ENCODE measurements around the gene GATAD2A. TPM values are rescaled to one million over a fixed set of nuclear protein-coding genes. Genes with fewer than 3 reads are reported as not detected.

GATAD2A gene
- polyA plus RNA-seq, 4 donors, result 25.9 to 49.1 (median 33.0) TPM

GRCh38 chr19:19433666-19434213 lies 28.3 kb downstream of the GATAD2A start:
- Histone ChIP-seq H3K27ac (ENCODE audit: low read depth in 1 of 3, low read length in 2 of 3) (no peak overlapping the region), H3K27me3 (ENCODE audit: control insufficient read depth in 3 of 3, insufficient read depth in 3 of 3, low read length in 3 of 3) (no peaks in the 10 kb centered on the region), H3K4me1 (ENCODE audit: control insufficient read depth in 3 of 3, insufficient read depth in 2 of 3, low read depth in 1 of 3, low read length in 2 of 3) (no peaks in the 10 kb centered on the region), H3K36me3 (ENCODE audit: control insufficient read depth in 3 of 3, insufficient read depth in 2 of 3, low read depth in 1 of 3, low read length in 3 of 3) (peaks cover 0 to 41% (median 0%) of the 10 kb centered on the region in 3 donors), H3K4me3 (ENCODE audit: low read depth in 1 of 3, low read length in 3 of 3) (no peak overlapping the region), H3K9me3 (ENCODE audit: control insufficient read depth in 2 of 2, insufficient read depth in 1 of 2, low read depth in 1 of 2, low read length in 1 of 2) (no peaks in the 10 kb centered on the region)
- no peak for DNase-seq
- FAIRE-seq, result no peak
- WGBS, 3 donors, result 65 to 86% (median 71%) methylated on average over 3 of the region's 3 CpGs

GRCh38 chr19:19434483-19435045 lies 29.1 kb downstream of the GATAD2A start:
- Histone ChIP-seq H3K27me3 (ENCODE audit: control insufficient read depth in 3 of 3, insufficient read depth in 3 of 3, low read length in 3 of 3) (no peaks in the 10 kb centered on the region), H3K4me1 (ENCODE audit: control insufficient read depth in 3 of 3, insufficient read depth in 2 of 3, low read depth in 1 of 3, low read length in 2 of 3) (no peaks in the 10 kb centered on the region), H3K27ac (ENCODE audit: low read depth in 1 of 3, low read length in 2 of 3) (peak overlapping the region in 1 of 3 donors; percentile 3), H3K36me3 (ENCODE audit: control insufficient read depth in 3 of 3, insufficient read depth in 2 of 3, low read depth in 1 of 3, low read length in 3 of 3) (peaks cover 0 to 41% (median 0%) of the 10 kb centered on the region in 3 donors), H3K4me3 (ENCODE audit: low read depth in 1 of 3, low read length in 3 of 3) (no peak overlapping the region), H3K9me3 (ENCODE audit: control insufficient read depth in 2 of 2, insufficient read depth in 1 of 2, low read depth in 1 of 2, low read length in 1 of 2) (no peaks in the 10 kb centered on the region)
- FAIRE-seq (no peak), DNase-seq (no peak)
- 67 to 75% (median 74%) methylated on average over 8 of the region's 8 CpGs for WGBS, 3 donors

GRCh38 chr19:19436137-19436691 lies 30.7 kb downstream of the GATAD2A start:
- no peak overlapping the region for H3K27ac ChIP-seq (ENCODE audit: low read depth in 1 of 3, low read length in 2 of 3)
- H3K9me3 ChIP-seq (ENCODE audit: control insufficient read depth in 2 of 2, insufficient read depth in 1 of 2, low read depth in 1 of 2, low read length in 1 of 2), result no peaks in the 10 kb centered on the region
- 88 to 90% (median 89%) methylated on average over 10 of the region's 10 CpGs for WGBS, 3 donors
- H3K36me3 ChIP-seq (ENCODE audit: control insufficient read depth in 3 of 3, insufficient read depth in 2 of 3, low read depth in 1 of 3, low read length in 3 of 3), result peaks cover 0 to 35% (median 0%) of the 10 kb centered on the region in 3 donors
- DNase-seq (no peak), FAIRE-seq (no peak)
- no peaks in the 10 kb centered on the region for H3K27me3 ChIP-seq (ENCODE audit: control insufficient read depth in 3 of 3, insufficient read depth in 3 of 3, low read length in 3 of 3)
- no peak overlapping the region for H3K4me3 ChIP-seq (ENCODE audit: low read depth in 1 of 3, low read length in 3 of 3)
- H3K4me1 ChIP-seq (ENCODE audit: control insufficient read depth in 3 of 3, insufficient read depth in 2 of 3, low read depth in 1 of 3, low read length in 2 of 3), result no peaks in the 10 kb centered on the region

- Histone ChIP-seq H3K27me3 (ENCODE audit: control insufficient read depth in 3 of 3, insufficient read depth in 3 of 3, low read length in 3 of 3) (no peaks in the 10 kb centered on the region), H3K4me3 (ENCODE audit: low read depth in 1 of 3, low read length in 3 of 3) (no peak overlapping the region), H3K27ac (ENCODE audit: low read depth in 1 of 3, low read length in 2 of 3) (no peak overlapping the region), H3K4me1 (ENCODE audit: control insufficient read depth in 3 of 3, insufficient read depth in 2 of 3, low read depth in 1 of 3, low read length in 2 of 3) (no peaks in the 10 kb centered on the region), H3K36me3 (ENCODE audit: control insufficient read depth in 3 of 3, insufficient read depth in 2 of 3, low read depth in 1 of 3, low read length in 3 of 3) (peaks cover 0 to 45% (median 0%) of the 10 kb centered on the region in 3 donors), H3K9me3 (ENCODE audit: control insufficient read depth in 2 of 2, insufficient read depth in 1 of 2, low read depth in 1 of 2, low read length in 1 of 2) (no peaks in the 10 kb centered on the region)
- 73 to 96% (median 75%) methylated on average over 4 of the region's 4 CpGs for WGBS, 3 donors
- no peak for DNase-seq
- no peak for FAIRE-seq
Measured at GRCh38 chr19:19438366-19439175, 33.1 kb downstream of the GATAD2A start.

- Histone ChIP-seq H3K36me3 (ENCODE audit: control insufficient read depth in 3 of 3, insufficient read depth in 2 of 3, low read depth in 1 of 3, low read length in 3 of 3) (peaks cover 0 to 50% (median 0%) of the 10 kb centered on the region in 3 donors), H3K4me1 (ENCODE audit: control insufficient read depth in 3 of 3, insufficient read depth in 2 of 3, low read depth in 1 of 3, low read length in 2 of 3) (no peaks in the 10 kb centered on the region), H3K27me3 (ENCODE audit: control insufficient read depth in 3 of 3, insufficient read depth in 3 of 3, low read length in 3 of 3) (no peaks in the 10 kb centered on the region), H3K9me3 (ENCODE audit: control insufficient read depth in 2 of 2, insufficient read depth in 1 of 2, low read depth in 1 of 2, low read length in 1 of 2) (no peaks in the 10 kb centered on the region), H3K27ac (ENCODE audit: low read depth in 1 of 3, low read length in 2 of 3) (no peak overlapping the region), H3K4me3 (ENCODE audit: low read depth in 1 of 3, low read length in 3 of 3) (no peak overlapping the region)
- DNase-seq (no peak), FAIRE-seq (no peak)
- WGBS, 3 donors, result 72 to 84% (median 76%) methylated on average over 2 of the region's 2 CpGs
Measured at GRCh38 chr19:19439176-19439482, 33.7 kb downstream of the GATAD2A start.

GRCh38 chr19:19443283-19443682 lies 37.8 kb downstream of the GATAD2A start:
- peaks cover 0 to 15% (median 0%) of the 10 kb centered on the region in 3 donors for H3K4me1 ChIP-seq (ENCODE audit: control insufficient read depth in 3 of 3, insufficient read depth in 2 of 3, low read depth in 1 of 3, low read length in 2 of 3)
- DNase-seq, result no peak
- no peak overlapping the region for H3K4me3 ChIP-seq (ENCODE audit: low read depth in 1 of 3, low read length in 3 of 3)
- no peak for FAIRE-seq
- H3K27me3 ChIP-seq (ENCODE audit: control insufficient read depth in 3 of 3, insufficient read depth in 3 of 3, low read length in 3 of 3), result no peaks in the 10 kb centered on the region
- H3K9me3 ChIP-seq (ENCODE audit: control insufficient read depth in 2 of 2, insufficient read depth in 1 of 2, low read depth in 1 of 2, low read length in 1 of 2), result no peaks in the 10 kb centered on the region
- no peak overlapping the region for H3K27ac ChIP-seq (ENCODE audit: low read depth in 1 of 3, low read length in 2 of 3)
- WGBS, 3 donors, result 89 to 94% (median 93%) methylated on average over 9 of the region's 9 CpGs
- H3K36me3 ChIP-seq (ENCODE audit: control insufficient read depth in 3 of 3, insufficient read depth in 2 of 3, low read depth in 1 of 3, low read length in 3 of 3), result peaks cover 0 to 47% (median 0%) of the 10 kb centered on the region in 3 donors

GRCh38 chr19:19443902-19444680 lies 38.6 kb downstream of the GATAD2A start:
- 81 to 86% (median 82%) methylated on average over 11 of the region's 11 CpGs for WGBS, 3 donors
- Histone ChIP-seq H3K9me3 (ENCODE audit: control insufficient read depth in 2 of 2, insufficient read depth in 1 of 2, low read depth in 1 of 2, low read length in 1 of 2) (no peaks in the 10 kb centered on the region), H3K4me3 (ENCODE audit: low read depth in 1 of 3, low read length in 3 of 3) (no peak overlapping the region), H3K4me1 (ENCODE audit: control insufficient read depth in 3 of 3, insufficient read depth in 2 of 3, low read depth in 1 of 3, low read length in 2 of 3) (peaks cover 0 to 15% (median 0%) of the 10 kb centered on the region in 3 donors), H3K36me3 (ENCODE audit: control insufficient read depth in 3 of 3, insufficient read depth in 2 of 3, low read depth in 1 of 3, low read length in 3 of 3) (peaks cover 0 to 48% (median 0%) of the 10 kb centered on the region in 3 donors), H3K27ac (ENCODE audit: low read depth in 1 of 3, low read length in 2 of 3) (peak overlapping the region in 1 of 3 donors; percentile 56), H3K27me3 (ENCODE audit: control insufficient read depth in 3 of 3, insufficient read depth in 3 of 3, low read length in 3 of 3) (no peaks in the 10 kb centered on the region)
- DNase-seq (no peak), FAIRE-seq (no peak)

- DNase-seq (peak in 1 of 2 donors; percentile 23), FAIRE-seq (no peak)
- H3K27ac ChIP-seq (ENCODE audit: low read depth in 1 of 3, low read length in 2 of 3), result peak overlapping the region in 1 of 3 donors; percentile 56
Measured at GRCh38 chr19:19444681-19445155, 39.2 kb downstream of the GATAD2A start.

More at GRCh38 chr19:19444681-19445155, 39.2 kb downstream of the GATAD2A start:
- Histone ChIP-seq H3K4me3 (ENCODE audit: low read depth in 1 of 3, low read length in 3 of 3) (no peak overlapping the region), H3K4me1 (ENCODE audit: control insufficient read depth in 3 of 3, insufficient read depth in 2 of 3, low read depth in 1 of 3, low read length in 2 of 3) (peaks cover 0 to 15% (median 0%) of the 10 kb centered on the region in 3 donors), H3K27me3 (ENCODE audit: control insufficient read depth in 3 of 3, insufficient read depth in 3 of 3, low read length in 3 of 3) (no peaks in the 10 kb centered on the region), H3K36me3 (ENCODE audit: control insufficient read depth in 3 of 3, insufficient read depth in 2 of 3, low read depth in 1 of 3, low read length in 3 of 3) (peaks cover 0 to 43% (median 0%) of the 10 kb centered on the region in 3 donors), H3K9me3 (ENCODE audit: control insufficient read depth in 2 of 2, insufficient read depth in 1 of 2, low read depth in 1 of 2, low read length in 1 of 2) (no peaks in the 10 kb centered on the region)
- WGBS, 3 donors, result 57 to 75% (median 65%) methylated on average over 4 of the region's 4 CpGs
